Memory B cell (primary cell): ENCODE data around the gene GOLGA6C.
A peak's percentile ranks its signal among the peaks of the same experiment; 100 is the strongest.
"Not testable (repeated sequence)": the region's sequence is repeated elsewhere in the genome, so short reads cannot be mapped to it uniquely, and the experiment has no call there.

Source experiments
- ATAC-seq: fragments of 150-1000 bp; cut with Tn5 transposase; 2 replicates; pipeline ENCODE4 v1.10.0; 2021; ENCODE audit warnings: low read depth, mild to moderate bottlenecking, moderate library complexity
- DNase-seq, 2 donors: peaks; one replicate each; pipeline ENCODE4 v3.0.0; 2022; ENCODE audit warnings: low spot score in 2 of 2
- H3K27ac Mint-ChIP-seq: one replicate; pipeline ENCODE4 v1.8.0; 2022; ENCODE audit warnings: mild to moderate bottlenecking, moderate library complexity, mixed read lengths
- H3K27me3 Mint-ChIP-seq: one replicate; pipeline ENCODE4 v1.8.0; 2022; ENCODE audit warnings: mixed read lengths
- H3K36me3 Mint-ChIP-seq: one replicate; pipeline ENCODE4 v1.8.0; 2022; ENCODE audit warnings: mild to moderate bottlenecking, mixed read lengths
- H3K4me1 Mint-ChIP-seq: one replicate; pipeline ENCODE4 v1.8.0; 2022; ENCODE audit warnings: mixed read lengths
- H3K4me3 Mint-ChIP-seq: one replicate; pipeline ENCODE4 v1.8.0; 2022; ENCODE audit warnings: mild to moderate bottlenecking, moderate library complexity, mixed read lengths
- H3K9me3 Mint-ChIP-seq: one replicate; pipeline ENCODE4 v1.8.0; 2022; ENCODE audit warnings: mixed read lengths

The GOLGA6C gene, protein sequence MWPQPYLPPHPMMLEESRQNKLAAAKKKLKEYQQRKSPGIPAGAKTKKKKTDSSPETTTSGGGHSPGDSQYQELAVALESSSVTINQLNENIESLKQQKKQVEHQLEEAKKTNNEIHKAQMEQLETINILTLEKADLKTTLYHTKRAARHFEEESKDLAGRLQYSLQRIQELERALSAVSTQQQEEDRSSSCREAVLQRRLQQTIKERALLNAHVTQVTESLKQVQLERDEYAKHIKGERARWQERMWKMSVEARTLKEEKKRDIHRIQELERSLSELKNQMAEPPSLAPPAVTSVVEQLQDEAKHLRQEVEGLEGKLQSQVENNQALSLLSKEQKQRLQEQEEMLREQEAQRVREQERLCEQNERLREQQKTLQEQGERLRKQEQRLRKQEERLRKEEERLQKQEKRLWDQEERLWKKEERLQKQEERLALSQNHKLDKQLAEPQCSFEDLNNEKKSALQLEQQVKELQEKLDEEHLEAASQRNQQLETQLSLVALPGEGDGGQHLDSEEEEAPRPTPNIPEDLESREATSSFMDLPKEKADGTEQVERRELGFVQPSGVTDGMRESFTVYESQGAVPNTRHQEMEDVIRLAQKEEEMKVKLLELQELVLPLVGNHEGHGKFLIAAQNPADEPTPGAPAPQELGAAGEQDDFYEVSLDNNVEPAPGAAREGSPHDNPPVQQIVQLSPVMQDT

DNA sequence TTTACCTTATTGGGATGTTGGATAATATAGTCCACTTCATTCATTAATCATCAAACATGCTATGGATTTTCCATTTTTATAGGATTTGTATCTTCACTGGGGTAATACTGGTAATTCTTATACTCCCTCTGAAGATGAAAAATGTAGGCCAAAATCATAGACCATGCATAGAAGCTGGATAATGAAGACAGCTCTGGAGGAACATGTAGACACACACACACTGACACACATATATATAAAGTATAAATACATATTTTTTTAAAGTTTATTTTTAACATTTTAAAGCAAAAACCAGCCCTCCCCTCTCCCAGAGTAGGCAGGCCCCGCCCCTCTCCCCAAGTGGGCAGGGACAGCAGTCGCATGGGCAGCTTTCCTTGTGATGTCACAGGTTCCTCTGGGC, at the start of gene GOLGA6C:
Gene GOLGA6C (plus strand): TSS at position 301 of the 400 bp plus-strand sequence. CDS start 265 bp downstream, outside the sequence.
- not testable (repeated sequence) for H3K4me1 Mint-ChIP-seq, DNase-seq, H3K27ac Mint-ChIP-seq, H3K9me3 Mint-ChIP-seq, H3K27me3 Mint-ChIP-seq, H3K36me3 Mint-ChIP-seq, H3K4me3 Mint-ChIP-seq, ATAC-seq

DNA sequence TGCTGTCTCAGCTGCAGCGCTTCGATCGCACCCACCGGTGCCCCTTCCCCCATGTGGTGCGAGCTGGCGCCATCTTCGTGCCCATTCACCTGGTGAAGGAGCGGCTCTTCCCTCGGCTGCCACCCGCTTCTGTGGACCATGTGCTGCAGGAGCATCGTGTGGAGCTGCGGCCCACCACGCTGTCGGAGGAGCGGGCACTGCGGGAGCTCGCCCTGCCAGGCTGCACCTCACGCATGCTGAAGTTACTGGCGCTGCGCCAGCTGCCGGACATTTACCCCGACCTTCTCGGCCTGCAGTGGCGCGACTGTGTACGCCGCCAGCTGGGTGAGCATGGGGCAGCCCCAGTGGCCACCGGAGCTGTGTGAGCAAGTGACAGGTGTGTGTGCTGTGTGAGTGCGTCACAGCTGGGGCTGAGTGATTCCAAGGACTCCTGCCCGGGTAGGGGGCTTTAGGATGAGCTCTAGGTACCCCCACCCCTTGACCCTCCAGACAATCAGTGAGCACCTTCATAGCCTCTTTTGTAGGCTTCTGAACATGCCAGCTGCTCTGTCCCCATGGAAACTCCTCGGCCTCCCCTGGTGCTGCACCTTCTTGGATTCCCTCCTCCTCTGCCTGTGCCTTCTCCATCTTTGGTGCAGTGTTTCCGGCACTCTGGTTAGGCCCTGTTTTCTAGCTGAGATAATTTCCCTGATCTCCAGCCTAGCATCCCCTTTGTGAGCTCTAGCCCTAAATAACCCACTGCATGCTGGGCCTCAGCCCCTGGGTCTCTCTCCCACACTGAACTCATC, 49.4 kb upstream of the GOLGA6C start:
- Mint-ChIP-seq H3K4me1 (peaks cover 25% of the 10 kb centered on the region), H3K27me3 (no peaks in the 10 kb centered on the region), H3K4me3 (no peak overlapping the region), H3K27ac (no peak overlapping the region), H3K9me3 (no peaks in the 10 kb centered on the region), H3K36me3 (peaks cover 20% of the 10 kb centered on the region)
- DNase-seq (no peak), ATAC-seq (no peak)

DNA sequence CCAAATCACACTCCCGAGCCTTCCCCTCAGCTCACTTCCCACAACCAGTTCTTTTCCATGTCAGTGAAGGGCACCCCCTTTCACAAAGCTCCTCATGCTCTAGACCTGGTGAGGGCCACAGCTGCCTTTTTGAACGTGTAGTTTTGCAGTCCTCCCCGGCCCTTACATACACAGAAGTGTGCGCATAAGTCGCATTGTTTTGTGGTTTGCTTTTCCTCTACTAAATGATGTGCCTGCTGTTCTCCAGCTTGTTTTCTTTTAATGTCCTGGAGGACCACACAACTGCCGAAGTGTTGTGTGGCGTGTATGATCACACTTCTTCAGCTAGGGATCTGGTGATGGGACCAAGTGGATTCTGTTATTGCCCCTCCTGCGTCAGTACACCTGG, 48.9 kb upstream of the GOLGA6C start:
- Mint-ChIP-seq H3K36me3 (peaks cover 20% of the 10 kb centered on the region), H3K4me3 (no peak overlapping the region), H3K4me1 (peaks cover 20% of the 10 kb centered on the region), H3K9me3 (no peaks in the 10 kb centered on the region), H3K27ac (peak overlapping the region; percentile 47), H3K27me3 (no peaks in the 10 kb centered on the region)
- DNase-seq, result no peak
- no peak for ATAC-seq

DNA sequence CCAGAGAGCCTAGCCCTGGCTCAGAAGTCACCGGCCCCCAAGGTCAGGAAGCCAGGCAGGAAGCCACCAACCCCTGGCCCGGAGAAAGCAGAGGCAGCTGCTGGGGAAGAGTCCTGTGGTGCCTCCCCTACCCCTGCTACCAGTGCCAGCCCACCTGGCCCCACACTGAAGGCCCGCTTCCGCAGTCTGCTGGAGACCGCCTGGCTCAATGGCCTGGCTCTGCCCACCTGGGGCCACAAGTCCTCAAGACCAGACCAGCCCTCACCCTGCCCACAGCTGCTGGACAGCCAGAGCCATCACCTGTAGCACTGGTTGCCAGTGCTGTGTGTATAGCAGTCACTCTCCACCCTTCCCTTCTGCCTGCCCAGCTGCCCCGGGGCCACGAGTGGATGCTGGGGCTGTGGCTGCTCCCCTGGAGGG, 47.3 kb upstream of the GOLGA6C start:
- DNase-seq, result no peak
- no peak overlapping the region for H3K4me3 Mint-ChIP-seq
- ATAC-seq, result no peak
- no peaks in the 10 kb centered on the region for H3K9me3 Mint-ChIP-seq
- H3K27ac Mint-ChIP-seq, result no peak overlapping the region
- H3K4me1 Mint-ChIP-seq, result peaks cover 12% of the 10 kb centered on the region
- peaks cover 20% of the 10 kb centered on the region for H3K36me3 Mint-ChIP-seq
- no peaks in the 10 kb centered on the region for H3K27me3 Mint-ChIP-seq

DNA sequence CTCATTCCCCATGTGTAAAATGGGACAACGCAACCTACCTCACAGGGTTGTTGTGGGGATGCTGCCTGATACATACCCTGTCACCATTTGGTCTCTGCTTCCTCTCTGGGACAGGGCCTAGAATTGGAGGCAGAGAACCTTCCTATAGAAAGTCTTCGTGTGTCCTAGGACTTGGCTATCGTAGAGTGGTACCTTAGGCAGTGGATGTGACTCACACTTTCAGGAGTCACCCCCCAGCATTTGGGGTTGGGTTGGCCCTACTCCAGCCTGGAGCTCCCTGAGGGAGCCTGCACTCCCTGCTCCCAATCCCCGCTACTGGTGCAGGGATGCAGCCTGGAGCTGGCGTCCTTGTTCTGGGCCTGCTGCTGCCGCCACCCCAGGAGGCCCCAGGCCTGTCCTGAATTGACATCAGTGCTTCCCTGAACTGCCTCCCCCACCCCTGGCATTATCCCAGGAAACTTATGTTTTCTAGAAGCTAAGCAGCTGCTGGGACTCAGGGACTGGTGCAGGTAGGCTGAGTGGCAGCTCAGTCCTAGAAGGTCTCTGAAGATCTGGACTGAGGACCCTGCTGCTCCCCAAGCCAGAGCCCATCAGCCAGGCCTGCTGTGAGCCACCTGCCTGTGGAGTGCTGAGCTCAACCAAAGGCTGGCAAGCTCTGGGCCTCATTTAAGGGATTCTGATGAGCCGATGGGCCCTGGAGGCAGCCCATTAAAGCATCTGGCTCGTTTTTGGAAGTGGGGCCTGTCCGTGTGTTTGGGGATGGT, 46.5 kb upstream of the GOLGA6C start:
- ATAC-seq (no peak), DNase-seq (no peak)
- Mint-ChIP-seq H3K4me3 (no peak overlapping the region), H3K9me3 (no peaks in the 10 kb centered on the region), H3K27me3 (no peaks in the 10 kb centered on the region), H3K27ac (no peak overlapping the region), H3K4me1 (peaks cover 12% of the 10 kb centered on the region), H3K36me3 (peaks cover 20% of the 10 kb centered on the region)

DNA sequence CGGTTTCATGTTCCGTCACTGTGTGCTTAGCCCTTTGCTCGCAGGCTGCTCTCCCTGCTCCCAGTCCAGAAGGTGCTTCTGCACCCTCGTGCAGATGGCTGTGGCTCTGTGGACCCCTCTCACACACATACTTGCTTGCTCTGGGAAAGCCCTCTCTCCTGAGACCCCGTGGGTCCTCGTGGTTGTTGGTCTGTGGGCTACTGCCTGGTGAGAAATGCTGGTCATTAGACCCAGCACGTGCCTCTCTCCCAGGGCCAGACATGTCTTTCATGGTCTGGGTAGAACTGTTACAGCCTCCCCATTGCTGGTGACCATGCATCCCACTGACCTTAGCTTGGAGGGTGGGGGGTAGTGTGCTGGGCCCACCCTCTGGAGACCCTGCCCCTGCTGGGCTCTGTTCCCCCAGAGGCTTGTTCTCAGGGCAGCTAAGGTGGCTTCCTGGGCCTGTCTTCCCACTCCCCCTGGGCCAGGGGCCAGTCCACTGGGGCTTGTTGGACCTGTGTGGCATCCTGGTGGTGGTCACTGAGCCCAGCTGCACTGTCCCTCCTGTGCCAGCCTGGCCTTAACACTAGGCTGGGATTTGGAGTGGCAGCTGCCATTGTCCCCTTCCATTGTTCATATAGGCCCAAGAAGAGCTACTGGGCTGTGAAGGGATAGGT, 45.8 kb upstream of the GOLGA6C start:
- H3K27ac Mint-ChIP-seq, result no peak overlapping the region
- H3K27me3 Mint-ChIP-seq, result no peaks in the 10 kb centered on the region
- ATAC-seq (no peak), DNase-seq (no peak)
- no peak overlapping the region for H3K4me3 Mint-ChIP-seq
- H3K36me3 Mint-ChIP-seq, result peaks cover 17% of the 10 kb centered on the region
- peaks cover 10% of the 10 kb centered on the region for H3K4me1 Mint-ChIP-seq
- H3K9me3 Mint-ChIP-seq, result no peaks in the 10 kb centered on the region

DNA sequence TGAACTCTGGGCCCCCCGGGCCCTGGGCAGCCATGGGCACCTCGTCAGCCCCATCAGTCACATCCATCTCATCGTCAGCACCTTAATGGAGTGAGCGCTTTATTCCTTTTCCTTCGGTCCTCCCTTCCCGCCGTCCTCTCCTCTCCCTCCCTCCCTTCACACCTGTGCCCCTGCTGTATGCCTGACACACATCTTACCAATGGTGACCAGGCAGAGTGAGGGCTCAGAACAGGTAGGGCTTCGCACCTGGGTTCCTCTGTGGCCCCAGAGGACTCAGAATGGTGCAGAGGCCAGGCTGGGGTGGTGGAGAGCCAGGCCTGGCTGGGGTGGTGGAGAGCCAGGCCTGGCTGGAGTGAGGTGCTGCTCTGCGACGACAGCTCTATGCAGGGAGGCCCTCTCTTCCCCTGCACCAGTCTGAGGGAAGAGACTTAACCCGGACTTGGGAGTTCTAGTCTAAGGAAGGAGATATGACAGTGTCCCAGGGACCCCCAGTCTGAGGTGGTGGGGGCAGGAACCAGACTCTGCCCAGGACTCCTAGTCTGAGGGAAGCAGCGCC, 44.8 kb upstream of the GOLGA6C start:
- no peak for ATAC-seq
- Mint-ChIP-seq H3K9me3 (no peaks in the 10 kb centered on the region), H3K36me3 (peaks cover 15% of the 10 kb centered on the region), H3K27ac (no peak overlapping the region), H3K4me1 (peaks cover 10% of the 10 kb centered on the region), H3K27me3 (no peaks in the 10 kb centered on the region), H3K4me3 (no peak overlapping the region)
- DNase-seq, result no peak

DNA sequence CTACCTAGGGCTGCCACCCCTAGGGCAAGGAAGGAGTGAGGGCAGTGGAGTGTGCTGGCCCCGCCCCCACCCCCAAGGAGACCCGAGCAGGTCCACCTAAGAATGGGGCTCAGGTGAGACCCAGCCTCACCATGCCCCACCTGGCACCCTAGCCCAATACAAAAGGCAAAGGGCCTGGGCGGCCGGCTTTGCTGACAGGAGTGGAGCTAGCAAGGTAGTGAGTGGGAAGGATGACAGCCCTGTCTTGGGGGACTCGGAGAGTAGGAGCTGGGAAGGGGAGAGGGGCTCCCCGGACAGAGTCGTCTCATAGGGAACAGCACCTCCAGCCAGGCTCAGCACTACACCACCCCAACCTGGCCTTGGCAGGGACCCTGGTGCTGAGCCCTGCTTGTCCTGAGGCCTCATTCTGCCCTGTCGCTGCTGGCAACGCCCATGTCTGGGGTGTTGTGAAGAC, 44.3 kb upstream of the GOLGA6C start:
- no peak for ATAC-seq
- H3K9me3 Mint-ChIP-seq, result no peaks in the 10 kb centered on the region
- no peak overlapping the region for H3K27ac Mint-ChIP-seq
- peaks cover 10% of the 10 kb centered on the region for H3K4me1 Mint-ChIP-seq
- H3K4me3 Mint-ChIP-seq, result no peak overlapping the region
- no peaks in the 10 kb centered on the region for H3K27me3 Mint-ChIP-seq
- H3K36me3 Mint-ChIP-seq, result peaks cover 15% of the 10 kb centered on the region
- no peak for DNase-seq

DNA sequence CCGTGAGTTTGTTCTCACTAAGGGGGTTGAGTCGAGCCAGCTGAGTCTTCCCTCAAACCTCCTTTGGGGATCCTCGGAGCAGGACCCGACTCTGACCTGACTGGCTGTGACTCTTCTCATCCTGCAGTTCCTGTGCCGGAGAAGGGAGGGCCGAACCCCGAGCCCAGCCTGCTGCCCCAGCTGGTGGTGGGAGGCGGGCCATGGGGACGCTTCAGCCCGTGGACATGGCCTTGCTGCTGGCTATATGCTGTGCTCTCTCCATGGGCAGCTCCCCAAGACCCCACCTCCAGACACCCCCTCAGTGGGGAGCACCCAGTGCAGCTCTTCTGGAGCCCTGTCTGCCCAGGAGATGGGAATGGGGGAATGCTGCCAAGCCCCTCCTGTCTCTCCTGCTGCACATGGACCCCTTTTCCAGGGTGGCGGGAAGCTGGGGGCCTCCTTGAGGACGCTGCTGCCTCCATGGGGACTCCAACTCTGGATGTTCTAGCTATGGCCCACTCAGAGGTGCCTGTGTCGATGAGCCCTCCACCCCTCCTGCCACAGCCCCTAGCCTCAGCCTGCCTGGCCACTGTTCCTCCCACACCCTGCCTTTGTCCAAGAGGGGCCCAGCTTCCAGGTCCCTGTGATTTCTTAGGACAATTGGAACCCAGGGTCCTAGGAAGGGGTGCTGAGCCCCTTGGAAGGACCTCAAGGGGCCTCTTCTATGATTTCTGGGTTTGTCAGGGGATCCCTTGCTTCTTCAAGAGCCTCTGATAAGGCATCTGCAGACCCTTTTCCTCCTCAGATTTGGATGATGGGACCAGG, 43.6 kb upstream of the GOLGA6C start:
- ATAC-seq (no peak), DNase-seq (no peak)
- Mint-ChIP-seq H3K36me3 (peaks cover 11% of the 10 kb centered on the region), H3K4me1 (peaks cover 8% of the 10 kb centered on the region), H3K4me3 (no peak overlapping the region), H3K27me3 (no peaks in the 10 kb centered on the region), H3K27ac (no peak overlapping the region), H3K9me3 (no peaks in the 10 kb centered on the region)

DNA sequence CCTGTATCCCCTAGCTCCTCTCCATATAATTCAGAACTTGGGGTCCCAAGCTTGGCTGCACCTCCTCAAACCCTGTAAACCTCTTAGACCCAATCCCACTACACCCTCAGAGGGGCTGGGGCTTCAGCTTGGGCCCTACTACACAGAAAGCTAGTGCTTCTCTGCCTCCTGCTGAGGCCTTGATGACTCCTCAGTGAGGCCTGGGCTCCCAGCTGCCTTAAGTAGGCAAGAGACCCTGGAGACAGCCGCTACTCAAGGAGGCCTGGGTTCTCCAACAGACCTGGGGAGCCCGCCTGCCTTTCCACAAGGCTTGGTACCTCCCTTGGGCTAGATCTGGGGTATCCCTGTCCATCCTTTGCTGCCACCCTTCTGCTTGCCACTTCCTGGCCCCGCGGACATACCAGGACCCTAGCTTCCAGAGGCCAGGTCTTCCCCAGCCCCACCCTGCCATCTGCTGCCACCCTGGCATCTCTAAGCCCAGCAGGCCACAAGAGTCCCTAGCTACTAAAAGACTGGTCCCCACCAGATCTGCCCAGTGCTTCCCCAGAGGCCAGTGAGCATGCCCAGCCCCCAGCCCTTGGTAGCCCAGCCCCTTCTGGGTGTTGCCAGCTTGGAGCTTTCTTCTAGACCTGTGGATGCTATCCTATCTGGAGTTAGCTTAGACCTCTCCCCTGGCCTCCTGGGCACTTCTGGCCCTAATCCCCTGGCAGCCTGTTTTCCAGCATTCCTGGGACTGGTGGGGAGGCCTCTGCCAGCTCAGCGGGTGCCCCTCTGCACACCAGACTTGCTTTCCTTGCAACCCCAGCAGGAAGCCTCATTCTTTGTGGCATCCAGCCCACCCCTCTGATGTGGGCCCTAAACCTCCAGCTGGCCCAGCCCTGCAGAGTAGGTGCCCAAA, 42.8 kb upstream of the GOLGA6C start:
- Mint-ChIP-seq H3K27ac (no peak overlapping the region), H3K9me3 (no peaks in the 10 kb centered on the region), H3K4me1 (peaks cover 11% of the 10 kb centered on the region), H3K27me3 (no peaks in the 10 kb centered on the region), H3K4me3 (no peak overlapping the region), H3K36me3 (peaks cover 9% of the 10 kb centered on the region)
- ATAC-seq, result no peak
- no peak for DNase-seq

DNA sequence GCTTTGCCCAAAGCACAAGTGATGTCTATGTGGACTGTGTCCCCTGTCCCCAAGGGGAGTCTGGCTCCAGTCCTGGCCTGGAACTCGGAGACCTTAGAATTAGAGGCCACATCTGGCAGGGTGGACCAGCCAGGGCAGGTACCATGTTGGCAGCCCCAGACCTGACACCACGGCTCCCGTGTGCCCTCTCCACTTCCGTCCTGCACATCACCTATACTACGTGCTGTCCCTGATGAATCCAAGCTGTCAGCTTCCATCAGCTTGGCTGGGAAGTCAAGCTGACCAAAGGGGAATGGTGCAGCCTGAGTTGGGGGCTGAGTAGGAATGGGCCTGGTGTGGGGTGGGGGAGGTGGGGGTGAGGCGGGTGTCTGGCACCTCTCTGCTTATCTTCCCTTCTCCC, 41.1 kb upstream of the GOLGA6C start:
- DNase-seq, result no peak
- Mint-ChIP-seq H3K4me1 (peaks cover 11% of the 10 kb centered on the region), H3K9me3 (no peaks in the 10 kb centered on the region), H3K27ac (no peak overlapping the region), H3K4me3 (no peak overlapping the region), H3K36me3 (peaks cover 5% of the 10 kb centered on the region), H3K27me3 (no peaks in the 10 kb centered on the region)
- ATAC-seq, result no peak

DNA sequence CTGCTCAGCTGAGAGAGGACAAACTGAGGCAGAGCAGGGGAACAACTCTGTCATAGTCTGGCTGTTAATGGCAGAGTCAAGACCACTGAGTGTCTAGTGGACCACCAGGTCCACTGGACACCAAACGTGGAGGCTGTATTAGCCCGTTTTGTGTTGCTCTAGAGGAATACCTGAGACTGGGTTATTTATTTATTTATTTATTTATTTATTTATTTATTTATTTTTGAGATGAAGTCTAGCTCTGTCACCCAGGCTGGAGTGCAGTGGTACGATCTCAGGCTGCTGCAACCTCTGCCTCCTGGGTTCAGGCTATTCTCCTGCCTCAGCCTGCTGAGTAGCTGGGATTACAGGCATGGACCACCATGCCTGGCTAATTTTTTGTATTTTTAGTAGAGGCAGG, 40.6 kb upstream of the GOLGA6C start:
- not testable (repeated sequence) for H3K4me3 Mint-ChIP-seq, ATAC-seq, H3K36me3 Mint-ChIP-seq, H3K27ac Mint-ChIP-seq, DNase-seq, H3K9me3 Mint-ChIP-seq, H3K27me3 Mint-ChIP-seq
- H3K4me1 Mint-ChIP-seq, result peaks cover 11% of the 10 kb centered on the region
